K562 (cell line): ENCODE data around the gene TBC1D17. TPM values are rescaled to one million over a fixed set of nuclear protein-coding genes. Genes with fewer than 3 reads are reported as not detected.

Experiments used
- ATAC-seq: fragments of 200-7000 bp; cut with Tn5 transposase; 3 replicates; pipeline ENCODE4 v1.9.1; 2020; ENCODE audit warnings: moderate library complexity
- BruUV-seq: library from RNA; stranded (reverse); fragments of 400-500 nt; replicated peaks from 2 replicates; lab custom pipeline; 2021; lab: Mats Ljungman, UMichigan
- CTCF ChIA-PET: fragments of 300-600 bp; formaldehyde crosslinking; extraction: SDS; loops from one replicate; lab custom pipeline; 2021; ENCODE audit warnings: low intra/inter-chr PET ratio; lab: Yijun Ruan, JAX
- POLR2A ChIA-PET: fragments of 300-600, 350-650 bp; sonication (Branson Sonifier 250); formaldehyde crosslinking; extraction: SDS; loops from one replicate; lab custom pipeline; 2021; ENCODE audit warnings: antibody characterized with exemption, inconsistent platforms; lab: Yijun Ruan, JAX
- DNase-seq, 4 experiments: peaks; one replicate each; pipeline versions ENCODE4 v3.0.0 to v3.0.0-alpha.2; 2011 to 2018; ENCODE audit warnings: low spot score in 3 of 4, mixed read lengths in 3 of 4; ENCODE audit errors: extremely low read depth in 1 of 4
- FAIRE-seq: peaks from 2 replicates; lab custom pipeline; 2011; peaks lifted over from hg19 to GRCh38; lab: Jason Lieb, UNC
- H2AFZ ChIP-seq: 2 replicates; pipeline ENCODE4 v1.6.0; 2011; ENCODE audit warnings: low read depth, low read length, control low read depth, inconsistent platforms
- H3K27ac ChIP-seq: fragments of 200-600 bp; 3 replicates; pipeline ENCODE4 v1.8.0; 2011; ENCODE audit warnings: low read depth, mild to moderate bottlenecking, control low read depth, inconsistent platforms, low read length, moderate library complexity, mixed read lengths; ENCODE audit errors: extremely low read depth
- H3K27me3 ChIP-seq, 2 experiments: fragments of 300-600 bp in 1 of 2; 2 replicates in 1 of 2; 3 replicates in 1 of 2; pipeline versions ENCODE4 v1.6.0 to v1.8.0; 2011; ENCODE audit warnings: inconsistent platforms in 2 of 2, low read length in 2 of 2, mild to moderate bottlenecking in 1 of 2, mixed read lengths in 1 of 2, moderate library complexity in 1 of 2; ENCODE audit not compliant: control insufficient read depth in 2 of 2, insufficient read depth in 2 of 2
- H3K36me3 ChIP-seq: fragments of 300-600 bp; 3 replicates; pipeline ENCODE4 v1.8.0; 2011; ENCODE audit warnings: mild to moderate bottlenecking, low read length, inconsistent platforms; ENCODE audit not compliant: control insufficient read depth, insufficient read depth
- H3K4me1 ChIP-seq, 2 experiments: fragments of 200-600 bp in 1 of 2; replicated peaks in 1 of 2; 2 replicates in 1 of 2; 3 replicates in 1 of 2; pipeline versions ENCODE4 v1.5.1 to v1.8.0; 2011; ENCODE audit warnings: inconsistent platforms in 2 of 2, low read length in 2 of 2, mild to moderate bottlenecking in 1 of 2, mixed read lengths in 1 of 2, moderate library complexity in 1 of 2; ENCODE audit not compliant: control insufficient read depth in 2 of 2, insufficient read depth in 2 of 2
- H3K4me2 ChIP-seq: 2 replicates; pipeline ENCODE4 v1.6.1; 2011; ENCODE audit warnings: low read length, control low read depth, inconsistent platforms, mixed read lengths; ENCODE audit not compliant: insufficient read depth
- H3K4me3 ChIP-seq: fragments of 200-600 bp; sonication (generic), shearing (Covaris generic); 2 replicates; pipeline ENCODE4 v1.5.1; 2016; ENCODE audit warnings: control low read depth, inconsistent platforms
- H3K79me2 ChIP-seq: fragments of 200-600 bp; 3 replicates; pipeline ENCODE4 v1.8.0; 2011; ENCODE audit warnings: low read length, inconsistent platforms; ENCODE audit not compliant: control insufficient read depth, insufficient read depth
- H3K9ac ChIP-seq, 2 experiments: 2 replicates each; pipeline versions ENCODE4 v1.6.0 to v1.6.1; 2011; ENCODE audit warnings: low read depth in 2 of 2, low read length in 2 of 2, control low read depth in 1 of 2, inconsistent platforms in 1 of 2, mild to moderate bottlenecking in 1 of 2, mixed read lengths in 1 of 2; ENCODE audit not compliant: insufficient read depth in 1 of 2
- H3K9me1 ChIP-seq: one replicate; pipeline ENCODE4 v1.6.0; 2011; ENCODE audit warnings: inconsistent platforms, mild to moderate bottlenecking, low read length, moderate library complexity; ENCODE audit not compliant: control insufficient read depth, insufficient read depth
- H3K9me3 ChIP-seq: replicated peaks from 2 replicates; pipeline ENCODE4 v1.5.1; 2011; ENCODE audit warnings: low read depth, low read length, inconsistent platforms; ENCODE audit not compliant: control insufficient read depth, insufficient read depth
- H4K20me1 ChIP-seq: replicated peaks from 2 replicates; pipeline ENCODE4 v1.6.1; 2011; ENCODE audit warnings: low read length, inconsistent platforms, mixed read lengths; ENCODE audit not compliant: control insufficient read depth, insufficient read depth
- BRD4 ChIP-seq: fragments of 200-600 bp; sonication (generic); IDR thresholded peaks from 2 replicates; pipeline ENCODE4 v1.6.1; 2017; ENCODE audit warnings: inconsistent platforms
- CHCHD3 ChIP-seq: fragments of 250-450 bp; sonication (Bioruptor Pico); IDR thresholded peaks from 2 replicates; pipeline ENCODE4 v2.1.2; 2022; ENCODE audit warnings: mild to moderate bottlenecking
- ERF ChIP-seq: fragments of 450-650 bp; formaldehyde crosslinking; IDR thresholded peaks from 2 replicates; pipeline ENCODE4 v1.4.0; 2020; ENCODE audit warnings: mild to moderate bottlenecking, mixed read lengths
- GTF2A2 ChIP-seq: IDR thresholded peaks from 2 replicates; pipeline ENCODE4 v1.6.1; 2016; ENCODE audit warnings: mild to moderate bottlenecking, missing genetic modification characterization, missing compliant biosample characterization
- HMBOX1 ChIP-seq: sonication (generic); IDR thresholded peaks from 2 replicates; pipeline ENCODE4 v1.6.1; 2016
- JUN ChIP-seq, 2 experiments: sonication (generic) in 1 of 2; formaldehyde crosslinking in 1 of 2; IDR thresholded peaks; 2 replicates each; pipeline versions ENCODE4 v1.6.1 to v1.8.0; 2012 to 2022; ENCODE audit warnings: borderline replicate concordance in 2 of 2, mild to moderate bottlenecking in 2 of 2, improper control_type of control experiment in 1 of 2, low read depth in 1 of 2, low read length in 1 of 2, missing genetic modification reagents in 1 of 2
- MTF1 ChIP-seq: fragments of 250-450 bp; sonication (Bioruptor Pico); IDR thresholded peaks from 2 replicates; pipeline ENCODE4 v1.9.0; 2021; ENCODE audit warnings: moderate library complexity, mild to moderate bottlenecking, inconsistent platforms, borderline replicate concordance
- POLR3G ChIP-seq: IDR thresholded peaks from 2 replicates; pipeline ENCODE4 v1.6.1; 2011; ENCODE audit not compliant: insufficient read length, insufficient replicate concordance; ENCODE audit errors: extremely low read depth
- RBM25 ChIP-seq: fragments of 200-400 bp; formaldehyde crosslinking; IDR thresholded peaks from 2 replicates; pipeline ENCODE4 v1.6.1; 2018; ENCODE audit warnings: low read length, low read depth, moderate library complexity; ENCODE audit not compliant: severe bottlenecking
- RFX1 ChIP-seq: fragments of 450-650 bp; IDR thresholded peaks from 2 replicates; pipeline ENCODE4 v1.6.1; 2016; ENCODE audit warnings: mild to moderate bottlenecking, moderate library complexity
- TAF7 ChIP-seq: fragments of 450-650 bp; IDR thresholded peaks from 2 replicates; pipeline ENCODE4 v1.6.1; 2016; ENCODE audit warnings: missing genetic modification characterization, missing compliant biosample characterization
- TOE1 ChIP-seq, 2 experiments: fragments of 450-650 bp in 1 of 2; sonication (generic) in 1 of 2; formaldehyde crosslinking in 1 of 2; IDR thresholded peaks; 2 replicates each; pipeline versions ENCODE4 v1.7.1 to v1.8.0; 2016 to 2022; ENCODE audit warnings: borderline replicate concordance in 2 of 2, mild to moderate bottlenecking in 2 of 2, antibody characterized with exemption in 1 of 2, inconsistent platforms in 1 of 2, low read depth in 1 of 2, missing genetic modification reagents in 1 of 2, moderate library complexity in 1 of 2
- ZEB2 ChIP-seq: fragments of 450-650 bp; IDR thresholded peaks from 2 replicates; pipeline ENCODE4 v1.6.1; 2016
- ZNF77 ChIP-seq: fragments of 250-450 bp; sonication (Bioruptor Pico); IDR thresholded peaks from 2 replicates; pipeline ENCODE4 v1.5.0; 2020
- WGBS: fragments of 100-300 bp; shearing (Covaris generic); methylation state at CpG from one replicate; pipeline ENCODE4 v1.1.6; 2016; ENCODE audit warnings: low coverage, mixed read lengths; ENCODE audit not compliant: insufficient coverage; ENCODE audit errors: missing lambda C conversion rate; 5-methylcytosine and 5-hydroxymethylcytosine counted together
- in situ Hi-C: fragments of 300-500 bp; cut with MboI; formaldehyde crosslinking; loops from 4 replicates; pipeline ENCODE4 v1.15.0; 2018; ENCODE audit warnings: inconsistent platforms, mixed read lengths
- intact Hi-C: fragments of 100-400 bp; cut with micrococcal nuclease; formaldehyde crosslinking; loops from 2 replicates; pipeline ENCODE4 v1.14.2; 2022
- polyA plus RNA-seq, 8 experiments: library from polyadenylated mRNA; depleted of rRNA in 4 of 8; stranded (reverse) in 5 of 8; unstranded in 3 of 8; fragments of >200 nt; fragmentation: Nextera tagmentation in 2 of 8; fragmentation: Illumina TruSeq in 1 of 8; extraction: Ambion mirVana in 2 of 8; extraction: Trizol in 1 of 8; gene quantifications; 2 replicates each; pipeline versions ENCODE4 v1.2.1 to v1.2.3, GENCODE V29; 2011 to 2014; ENCODE audit warnings: inconsistent platforms in 1 of 8, missing spikeins in 1 of 8
- total RNA-seq, 7 experiments: library from RNA; depleted of rRNA in 6 of 7; stranded (reverse); fragments of >200 nt in 6 of 7; fragmentation: Illumina TruSeq in 2 of 7; extraction: Trizol in 2 of 7; gene quantifications; 2 replicates each; pipeline versions ENCODE4 v1.2.1 to v1.2.3, GENCODE V29; 2011 to 2021; ENCODE audit warnings: low replicate concordance in 1 of 7
- TF ChIP-seq, protein P1 (sequence below): fragments of 450-650 bp; IDR thresholded peaks from 2 replicates; pipeline ENCODE4 v1.6.1; 2016; ENCODE audit warnings: missing biosample characterization, missing genetic modification characterization
- TF ChIP-seq, protein P2 (sequence below): sonication (generic); formaldehyde crosslinking; IDR thresholded peaks from 2 replicates; pipeline ENCODE4 v1.8.0; 2022; ENCODE audit warnings: missing genetic modification reagents, mild to moderate bottlenecking, borderline replicate concordance

Gene TBC1D17
- total and polyA plus RNA-seq, 9 of the 15 experiments (the other 6 are each of a cell fraction or from before 2014, with no cell fraction given): 0.42 to 16.0 (median 3.8) TPM

GRCh38 chr19:49890349-49891311, 13.1 kb downstream of the TBC1D17 start:
- Histone ChIP-seq H3K9me3 (no peaks in the 10 kb centered on the region), H3K36me3 (no peaks in the 10 kb centered on the region), H3K9me1 (peaks cover 3% of the 10 kb centered on the region), H3K27ac (peak overlapping the region; percentile 89), H3K4me2 (peak overlapping the region; percentile 92), H4K20me1 (no peaks in the 10 kb centered on the region), H3K4me1 (peaks cover 12 to 56% of the 10 kb centered on the region in 2 experiments), H3K4me3 (peak overlapping the region; percentile 47), H3K27me3 (peaks cover 2 to 11% of the 10 kb centered on the region in 2 experiments; a peak in 3 of 5 replicates), H2AFZ (peak overlapping the region; percentile 100), H3K79me2 (no peaks in the 10 kb centered on the region), H3K9ac (peak overlapping the region; percentile 74 to 90)
- WGBS: under 1% methylated on average over 34 of the region's 69 CpGs
- in situ Hi-C loops: loop anchor here (5.0 kb wide), 1 partner anchor 92 kb away; no protein-coding TSS in a partner anchor
- CTCF ChIA-PET: no interaction called here
- no TSS peak for BruUV-seq
- POLR2A ChIA-PET: interaction anchor here (0.6 to 1.6 kb wide), 14 partner anchors 11 to 1567 kb away, joined by 3 to 11 read pairs (median 4); partner anchors contain the start of genes ATF5, NUP62 and PTOV1
- DNase-seq (peak; percentile 86 to 94 (median 94)), FAIRE-seq (peak; percentile 15), ATAC-seq (peak; percentile 92)
- intact Hi-C loops: no loop called here
- TF ChIP-seq MTF1 (CRISPR knock-in tag) (no peak), GTF2A2 (no peak), ZNF77 (CRISPR knock-in tag) (no peak), BRD4 (0 out of 2 replicates have a peak, but pooled peaks have one; percentile 3), JUN (IDR thresholded peaks at IDR 0.05; ENCODE audit: borderline replicate concordance, low read depth, low read length) (no peak), JUN (CRISPR knock-in tag; IDR thresholded peaks at IDR 0.05; ENCODE audit: borderline replicate concordance) (no peak; the same call in 1 of the 2 replicates), RFX1 (no peak), HMBOX1 (no peak), TAF7 (tag) (peak; percentile 16; the same call in 1 of the 2 replicates), CHCHD3 (CRISPR knock-in tag) (no peak), ZEB2 (peak; percentile 55; the same call in 1 of the 2 replicates), POLR3G (no peak), TOE1 (IDR thresholded peaks at IDR 0.05; ENCODE audit: borderline replicate concordance) (no peak), TOE1 (CRISPR knock-in tag; IDR thresholded peaks at IDR 0.05; ENCODE audit: borderline replicate concordance, low read depth) (no peak), RBM25 (no peak), ERF (CRISPR knock-in tag) (no peak)
- TF ChIP-seq, protein P1, sequence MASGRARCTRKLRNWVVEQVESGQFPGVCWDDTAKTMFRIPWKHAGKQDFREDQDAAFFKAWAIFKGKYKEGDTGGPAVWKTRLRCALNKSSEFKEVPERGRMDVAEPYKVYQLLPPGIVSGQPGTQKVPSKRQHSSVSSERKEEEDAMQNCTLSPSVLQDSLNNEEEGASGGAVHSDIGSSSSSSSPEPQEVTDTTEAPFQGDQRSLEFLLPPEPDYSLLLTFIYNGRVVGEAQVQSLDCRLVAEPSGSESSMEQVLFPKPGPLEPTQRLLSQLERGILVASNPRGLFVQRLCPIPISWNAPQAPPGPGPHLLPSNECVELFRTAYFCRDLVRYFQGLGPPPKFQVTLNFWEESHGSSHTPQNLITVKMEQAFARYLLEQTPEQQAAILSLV (tag): no peak
- TF ChIP-seq, protein P2, sequence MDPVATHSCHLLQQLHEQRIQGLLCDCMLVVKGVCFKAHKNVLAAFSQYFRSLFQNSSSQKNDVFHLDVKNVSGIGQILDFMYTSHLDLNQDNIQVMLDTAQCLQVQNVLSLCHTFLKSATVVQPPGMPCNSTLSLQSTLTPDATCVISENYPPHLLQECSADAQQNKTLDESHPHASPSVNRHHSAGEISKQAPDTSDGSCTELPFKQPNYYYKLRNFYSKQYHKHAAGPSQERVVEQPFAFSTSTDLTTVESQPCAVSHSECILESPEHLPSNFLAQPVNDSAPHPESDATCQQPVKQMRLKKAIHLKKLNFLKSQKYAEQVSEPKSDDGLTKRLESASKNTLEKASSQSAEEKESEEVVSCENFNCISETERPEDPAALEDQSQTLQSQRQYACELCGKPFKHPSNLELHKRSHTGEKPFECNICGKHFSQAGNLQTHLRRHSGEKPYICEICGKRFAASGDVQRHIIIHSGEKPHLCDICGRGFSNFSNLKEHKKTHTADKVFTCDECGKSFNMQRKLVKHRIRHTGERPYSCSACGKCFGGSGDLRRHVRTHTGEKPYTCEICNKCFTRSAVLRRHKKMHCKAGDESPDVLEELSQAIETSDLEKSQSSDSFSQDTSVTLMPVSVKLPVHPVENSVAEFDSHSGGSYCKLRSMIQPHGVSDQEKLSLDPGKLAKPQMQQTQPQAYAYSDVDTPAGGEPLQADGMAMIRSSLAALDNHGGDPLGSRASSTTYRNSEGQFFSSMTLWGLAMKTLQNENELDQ (CRISPR knock-in tag): no peak
